Common myeloid progenitor, CD34-positive (primary cell): ENCODE results near the gene ADGRL1.

Source experiments
- CTCF ChIA-PET: fragments of 350-600 bp; sonication (Branson Sonifier 250); formaldehyde crosslinking; loops from one replicate; lab custom pipeline; 2021; ENCODE audit warnings: antibody characterized with exemption; lab: Charles Lee
- POLR2A ChIA-PET: fragments of 350-600 bp; sonication (Branson Sonifier 250); formaldehyde crosslinking; loops from one replicate; lab custom pipeline; 2021; ENCODE audit warnings: antibody characterized with exemption; lab: Charles Lee
- DNase-seq, 3 donors: peaks; one replicate each; pipeline versions ENCODE4 v3.0.0 to v3.0.0-alpha.2; 2013
- H3K27ac ChIP-seq, 2 experiments: 1 replicate in 1 of 2; 2 replicates in 1 of 2; pipeline ENCODE4 v1.7.0; 2013; ENCODE audit warnings: inconsistent platforms in 2 of 2, low read length in 2 of 2, mild to moderate bottlenecking in 2 of 2, low read depth in 1 of 2, moderate library complexity in 1 of 2; ENCODE audit not compliant: severe bottlenecking in 2 of 2, insufficient read depth in 1 of 2, poor library complexity in 1 of 2
- H3K27me3 ChIP-seq, 5 experiments: replicated peaks in 2 of 5; 1 replicate in 3 of 5; 2 replicates in 2 of 5; pipeline versions ENCODE4 v1.6.1 to v1.7.0; 2013; ENCODE audit warnings: low read length in 4 of 5, mild to moderate bottlenecking in 2 of 5, moderate library complexity in 2 of 5, inconsistent platforms in 1 of 5; ENCODE audit not compliant: insufficient read depth in 5 of 5, control insufficient read depth in 4 of 5
- H3K36me3 ChIP-seq, 4 experiments: 1 replicate in 2 of 4; 2 replicates in 2 of 4; pipeline versions ENCODE4 v1.6.1 to v1.7.0; 2013; ENCODE audit warnings: low read length in 3 of 4, control low read depth in 1 of 4, mild to moderate bottlenecking in 1 of 4; ENCODE audit not compliant: control insufficient read depth in 4 of 4, insufficient read depth in 4 of 4
- H3K4me1 ChIP-seq, 4 experiments: 1 replicate in 3 of 4; 2 replicates in 1 of 4; pipeline versions ENCODE4 v1.6.1 to v1.7.1; 2013; ENCODE audit warnings: low read length in 3 of 4, mild to moderate bottlenecking in 3 of 4, control low read depth in 1 of 4, inconsistent platforms in 1 of 4, moderate library complexity in 1 of 4; ENCODE audit not compliant: control insufficient read depth in 4 of 4, insufficient read depth in 4 of 4; ENCODE audit errors: control extremely low read depth in 1 of 4
- H3K4me3 ChIP-seq, 7 experiments: 1 replicate in 4 of 7; 2 replicates in 3 of 7; pipeline versions ENCODE4 v1.5.1 to v1.7.0; 2013; ENCODE audit warnings: mild to moderate bottlenecking in 7 of 7, low read length in 6 of 7, moderate library complexity in 6 of 7, inconsistent platforms in 2 of 7, low read depth in 2 of 7, control low read depth in 1 of 7; ENCODE audit not compliant: insufficient read depth in 4 of 7, control insufficient read depth in 1 of 7; ENCODE audit errors: extremely low read depth in 1 of 7
- H3K9me3 ChIP-seq, 5 experiments: 1 replicate in 4 of 5; 2 replicates in 1 of 5; pipeline versions ENCODE4 v1.6.1 to v1.7.1; 2013; ENCODE audit warnings: low read length in 4 of 5, mild to moderate bottlenecking in 2 of 5, inconsistent platforms in 1 of 5, low read depth in 1 of 5, moderate library complexity in 1 of 5; ENCODE audit not compliant: control insufficient read depth in 4 of 5, insufficient read depth in 2 of 5; ENCODE audit errors: control extremely low read depth in 1 of 5
- WGBS: methylation state at CpG from one replicate; pipeline ENCODE4 v1.1.5; 2013; ENCODE audit not compliant: insufficient coverage; 5-methylcytosine and 5-hydroxymethylcytosine counted together

The ADGRL1 gene

DNA sequence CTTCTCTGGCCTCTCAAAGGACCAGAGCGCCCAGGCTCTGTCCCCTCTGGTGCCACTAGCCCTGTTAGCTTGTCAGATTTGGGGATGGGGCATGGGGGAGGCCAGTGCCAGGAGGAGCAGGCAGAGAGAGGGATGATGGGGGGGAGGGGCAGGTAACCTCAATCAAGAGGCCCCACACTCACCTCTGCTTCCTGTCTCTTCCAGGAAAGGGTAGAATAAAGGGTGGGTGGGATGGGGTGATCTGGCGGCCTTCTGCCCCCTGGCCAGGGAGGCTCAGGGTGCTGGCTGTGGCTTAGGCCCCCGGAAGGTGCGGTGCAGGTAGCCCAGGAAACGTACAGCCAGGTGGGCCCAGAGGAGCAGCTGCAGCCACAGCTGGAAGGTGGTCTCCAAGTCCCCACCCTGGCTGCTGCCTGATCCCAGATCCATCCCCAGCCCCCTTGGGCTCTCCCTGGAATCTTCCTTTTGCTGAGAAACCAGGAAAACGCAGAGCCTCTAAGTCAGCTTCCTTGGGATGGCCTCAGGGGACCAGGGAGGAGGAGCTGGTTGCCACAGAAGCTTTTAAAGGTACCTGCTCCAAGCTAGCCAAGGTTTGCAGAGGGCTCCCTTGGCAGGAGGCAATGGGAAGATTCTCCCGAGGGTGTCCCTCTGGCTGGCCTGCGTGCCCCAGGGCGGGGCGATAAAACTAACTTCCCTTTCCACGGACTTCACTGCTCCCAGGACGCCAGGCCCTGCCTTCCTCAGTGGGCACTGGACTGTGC lies 93.7 kb downstream of the ADGRL1 start:
- Histone ChIP-seq H3K4me3 (no peak overlapping the region), H3K4me1 (peaks cover 3 to 47% (median 16%) of the 10 kb centered on the region in 4 experiments), H3K36me3 (peaks cover 0 to 6% (median 1%) of the 10 kb centered on the region in 4 experiments), H3K9me3 (no peaks in the 10 kb centered on the region), H3K27ac (no peak overlapping the region), H3K27me3 (no peaks in the 10 kb centered on the region)
- DNase-seq: no peak
- ChIA-PET POLR2A (interaction anchor here (0.6 kb wide), 1 partner anchor 59 kb away, joined by 4 read pairs; no protein-coding TSS in a partner anchor), CTCF (interaction anchor here (1.2 to 2.0 kb wide), 3 partner anchors 38 to 233 kb away, joined by 3 to 4 read pairs (median 3); no protein-coding TSS in a partner anchor)
- WGBS: 88% methylated on average over 9 of the region's 12 CpGs

DNA sequence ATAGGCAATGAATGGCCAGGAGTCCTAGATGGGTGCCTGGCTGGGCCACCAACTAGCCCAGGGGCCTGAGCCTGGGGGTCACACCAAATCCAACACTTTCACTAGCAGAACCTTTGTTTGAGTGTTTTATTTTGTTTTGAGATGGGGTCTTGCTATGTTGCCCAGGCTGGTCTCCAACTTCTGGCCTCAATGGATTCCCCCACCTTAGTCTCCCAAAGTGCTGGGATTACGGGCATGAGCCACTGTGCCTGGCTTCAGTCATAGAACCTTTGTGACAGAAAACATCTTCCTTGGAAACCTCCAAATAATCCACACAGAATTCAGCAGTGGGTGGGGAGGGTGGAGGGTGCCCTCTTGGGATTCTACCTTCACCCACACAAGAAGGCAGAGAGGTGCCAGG lies 94.5 kb downstream of the ADGRL1 start:
- no CpG with 5 or more reads among the region's 1 CpG for WGBS
- Histone ChIP-seq H3K4me3 (no peak overlapping the region), H3K27ac (no peak overlapping the region), H3K27me3 (no peaks in the 10 kb centered on the region), H3K4me1 (peaks cover 3 to 40% (median 9%) of the 10 kb centered on the region in 4 experiments), H3K36me3 (peaks cover 0 to 6% (median 1%) of the 10 kb centered on the region in 4 experiments), H3K9me3 (no peaks in the 10 kb centered on the region)
- POLR2A ChIA-PET: no interaction called here
- no peak for DNase-seq
- CTCF ChIA-PET: interaction anchor here (1.3 kb wide), 1 partner anchor 232 kb away, joined by 3 read pairs; no protein-coding TSS in a partner anchor

DNA sequence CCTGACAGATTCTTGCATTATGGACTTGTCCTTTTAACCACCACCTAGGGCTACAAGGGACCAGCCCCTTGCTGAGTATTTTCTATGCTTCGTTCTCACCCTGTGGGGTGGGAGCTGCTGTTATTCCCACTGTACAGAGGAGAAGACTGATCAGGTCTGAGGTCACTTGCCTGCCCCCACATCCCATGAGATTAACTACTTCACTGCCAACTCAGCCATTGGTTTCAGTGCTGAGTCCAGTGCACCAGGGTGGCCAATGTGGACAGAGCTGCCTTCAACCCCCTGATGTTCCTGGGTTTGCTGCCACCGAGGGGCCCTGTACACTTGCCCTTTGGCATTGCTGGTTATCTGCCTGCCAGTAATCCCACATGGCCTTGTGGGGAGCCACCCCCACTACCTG lies 95.3 kb downstream of the ADGRL1 start:
- Histone ChIP-seq H3K36me3 (peaks cover 4 to 9% (median 5%) of the 10 kb centered on the region in 4 experiments), H3K9me3 (no peaks in the 10 kb centered on the region), H3K27me3 (no peaks in the 10 kb centered on the region), H3K4me1 (peaks cover 2 to 31% (median 3%) of the 10 kb centered on the region in 4 experiments), H3K4me3 (no peak overlapping the region), H3K27ac (no peak overlapping the region)
- POLR2A ChIA-PET: no interaction called here
- 100% methylated on average over 2 of the region's 2 CpGs for WGBS
- DNase-seq: no peak
- CTCF ChIA-PET: interaction anchor here (0.6 to 1.6 kb wide), 3 partner anchors 26 to 40 kb away, joined by 3 to 4 read pairs (median 4); partner anchors contain the start of gene ASF1B

DNA sequence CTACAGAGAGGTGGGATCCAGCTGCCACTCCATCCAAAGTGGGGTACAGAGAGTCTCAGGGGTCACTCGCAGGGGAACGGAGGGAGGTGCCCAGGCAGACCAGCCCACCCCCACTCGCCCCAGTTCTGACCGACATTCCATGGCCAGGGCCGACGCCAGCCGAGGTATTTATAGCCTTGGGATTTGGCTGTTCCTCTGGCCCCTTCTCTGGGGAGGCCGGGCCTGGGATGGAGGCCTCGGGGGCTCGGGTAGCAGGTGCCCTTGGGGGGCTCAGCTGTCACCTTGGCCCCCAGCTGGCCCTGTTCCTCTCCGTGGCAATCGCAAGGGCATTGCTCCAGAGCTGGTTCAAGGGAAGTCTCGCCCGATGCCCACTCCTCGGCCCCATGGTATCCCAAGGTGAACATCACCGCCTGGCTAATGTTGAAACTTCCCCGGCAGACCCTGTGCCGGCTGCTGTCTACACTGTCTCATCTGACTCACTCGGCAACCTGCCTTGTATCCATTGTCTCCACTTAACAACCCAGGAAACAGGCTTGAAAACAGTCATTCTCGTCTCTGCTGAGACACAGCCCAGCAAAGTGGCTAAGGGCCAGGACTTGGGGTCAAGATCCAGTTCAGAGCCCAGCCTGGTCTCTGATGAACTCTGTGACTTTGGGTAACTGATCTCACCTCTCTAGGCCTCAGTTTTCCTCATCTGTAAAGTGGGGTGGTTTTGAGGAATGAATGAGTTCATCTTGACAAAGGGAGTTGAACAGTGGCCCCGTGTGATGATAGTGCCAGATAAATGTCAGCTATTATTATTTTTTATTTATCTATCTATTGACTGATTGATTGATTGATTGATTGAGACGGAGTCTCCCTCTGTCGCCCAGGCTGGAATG lies 98.1 kb downstream of the ADGRL1 start:
- peaks cover 4 to 13% (median 9%) of the 10 kb centered on the region in 4 experiments for H3K36me3 ChIP-seq
- H3K27ac ChIP-seq: no peak overlapping the region
- 97% methylated on average over 17 of the region's 23 CpGs for WGBS
- no peak overlapping the region for H3K4me3 ChIP-seq
- H3K27me3 ChIP-seq: no peaks in the 10 kb centered on the region
- no peaks in the 10 kb centered on the region for H3K9me3 ChIP-seq
- DNase-seq: no peak
- H3K4me1 ChIP-seq: peaks cover 0 to 7% (median 0%) of the 10 kb centered on the region in 4 experiments
- CTCF ChIA-PET: interaction anchor here (0.7 to 1.5 kb wide), 3 partner anchors 47 to 227 kb away, joined by 3 read pairs; no protein-coding TSS in a partner anchor
- POLR2A ChIA-PET: no interaction called here

DNA sequence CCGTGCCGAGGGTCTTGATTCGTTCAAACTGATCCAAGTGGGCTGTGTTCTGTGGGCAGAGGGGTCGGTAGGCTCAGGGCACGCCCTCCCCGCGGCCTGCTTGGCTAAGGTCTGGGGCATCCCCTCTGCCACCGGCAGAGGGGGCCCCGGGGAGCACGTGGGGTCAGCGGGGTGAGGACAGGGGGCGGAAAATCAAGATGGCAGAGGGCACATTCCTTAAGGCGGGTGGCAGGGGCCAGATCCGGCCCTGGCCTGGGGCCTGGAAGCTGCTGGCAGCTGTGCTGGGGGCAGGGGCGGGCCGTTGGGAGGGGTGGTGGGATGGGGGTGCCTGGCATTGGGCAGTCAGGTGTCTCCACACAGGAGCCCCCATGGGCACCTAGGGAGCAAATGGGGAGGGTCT lies 99.1 kb downstream of the ADGRL1 start:
- no peaks in the 10 kb centered on the region for H3K9me3 ChIP-seq
- ChIA-PET POLR2A (no interaction called here), CTCF (interaction anchor here (1.5 kb wide), 1 partner anchor 46 kb away, joined by 3 read pairs; no protein-coding TSS in a partner anchor)
- H3K36me3 ChIP-seq: peaks cover 4 to 22% (median 17%) of the 10 kb centered on the region in 4 experiments
- DNase-seq: no peak
- no peak overlapping the region for H3K4me3 ChIP-seq
- H3K27ac ChIP-seq: no peak overlapping the region
- H3K4me1 ChIP-seq: no peaks in the 10 kb centered on the region
- no peaks in the 10 kb centered on the region for H3K27me3 ChIP-seq
- 99% methylated on average over 12 of the region's 16 CpGs for WGBS

DNA sequence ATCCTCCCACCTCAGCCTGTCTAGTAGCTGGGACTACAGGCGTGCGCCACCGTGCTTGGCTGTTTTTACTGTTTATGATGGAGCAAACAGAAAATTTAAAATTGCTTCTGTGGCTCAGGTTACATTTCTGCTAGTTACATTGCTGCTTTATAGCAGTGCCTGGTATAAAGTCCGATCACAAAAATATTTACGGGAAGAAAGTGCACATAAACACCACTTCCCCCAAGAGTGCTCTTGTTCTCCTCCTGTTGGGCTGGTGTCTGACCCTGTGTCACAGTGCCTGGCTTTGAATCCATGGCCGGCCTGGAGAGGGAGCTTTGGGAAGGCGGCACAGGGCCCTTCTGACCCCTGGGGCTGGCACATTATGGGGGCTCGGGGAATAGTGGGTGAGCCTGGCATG lies 100.3 kb downstream of the ADGRL1 start:
- POLR2A ChIA-PET: no interaction called here
- CTCF ChIA-PET: interaction anchor here (1.3 kb wide), 2 partner anchors 9 to 10 kb away, joined by 3 read pairs; no protein-coding TSS in a partner anchor
- Histone ChIP-seq H3K9me3 (no peaks in the 10 kb centered on the region), H3K27me3 (no peaks in the 10 kb centered on the region), H3K4me3 (no peak overlapping the region), H3K27ac (no peak overlapping the region), H3K36me3 (peaks cover 4 to 29% (median 20%) of the 10 kb centered on the region in 4 experiments), H3K4me1 (no peaks in the 10 kb centered on the region)
- no peak for DNase-seq
- 97% methylated on average over 8 of the region's 8 CpGs for WGBS
